Measurements from ENCODE around the gene LRRC42.
"Not testable (repeated sequence)": the region's sequence is repeated elsewhere in the genome, so short reads cannot be mapped to it uniquely, and the experiment has no call there.

Gene LRRC42

DNA sequence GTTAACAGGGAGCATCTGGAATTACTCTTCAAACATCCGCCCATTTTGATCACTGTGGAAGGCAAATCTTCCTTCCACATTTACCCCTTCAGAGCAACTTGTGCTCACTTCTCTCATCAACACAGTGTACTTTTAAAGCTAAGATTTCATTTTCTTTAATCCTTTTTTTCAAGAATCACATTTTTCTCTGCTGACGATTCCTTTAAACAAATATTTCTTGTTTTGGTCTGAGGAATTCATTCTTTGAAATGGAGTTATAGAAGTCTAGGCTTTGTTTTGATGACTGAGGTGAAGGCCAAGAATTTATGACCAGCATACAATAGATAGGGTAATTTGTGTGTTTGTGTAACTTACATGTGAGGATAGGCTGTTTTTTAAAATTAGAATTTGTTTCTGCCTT is 25.6 kb downstream of the LRRC42 start:
- no peak for DNase-seq

DNA sequence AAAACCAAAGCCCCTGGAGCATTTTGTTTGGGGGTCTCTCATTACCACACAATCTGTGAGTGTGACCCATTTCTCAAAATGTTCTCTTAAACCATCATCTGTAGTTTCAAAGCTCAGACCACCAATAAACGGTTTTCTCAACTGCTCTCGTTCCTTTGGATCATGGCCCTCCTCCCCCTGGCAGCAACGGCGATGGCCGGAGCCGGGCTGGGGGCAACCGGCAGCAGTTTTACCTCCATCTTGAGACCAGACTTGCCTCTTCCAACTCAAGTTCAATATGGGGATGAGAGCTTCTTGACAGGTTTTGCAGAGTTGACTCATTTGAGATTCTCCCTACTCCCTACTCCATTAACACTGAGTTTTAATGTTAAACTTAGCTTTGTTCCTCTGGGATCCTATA is 29.7 kb downstream of the LRRC42 start:
- no peak for DNase-seq

DNA sequence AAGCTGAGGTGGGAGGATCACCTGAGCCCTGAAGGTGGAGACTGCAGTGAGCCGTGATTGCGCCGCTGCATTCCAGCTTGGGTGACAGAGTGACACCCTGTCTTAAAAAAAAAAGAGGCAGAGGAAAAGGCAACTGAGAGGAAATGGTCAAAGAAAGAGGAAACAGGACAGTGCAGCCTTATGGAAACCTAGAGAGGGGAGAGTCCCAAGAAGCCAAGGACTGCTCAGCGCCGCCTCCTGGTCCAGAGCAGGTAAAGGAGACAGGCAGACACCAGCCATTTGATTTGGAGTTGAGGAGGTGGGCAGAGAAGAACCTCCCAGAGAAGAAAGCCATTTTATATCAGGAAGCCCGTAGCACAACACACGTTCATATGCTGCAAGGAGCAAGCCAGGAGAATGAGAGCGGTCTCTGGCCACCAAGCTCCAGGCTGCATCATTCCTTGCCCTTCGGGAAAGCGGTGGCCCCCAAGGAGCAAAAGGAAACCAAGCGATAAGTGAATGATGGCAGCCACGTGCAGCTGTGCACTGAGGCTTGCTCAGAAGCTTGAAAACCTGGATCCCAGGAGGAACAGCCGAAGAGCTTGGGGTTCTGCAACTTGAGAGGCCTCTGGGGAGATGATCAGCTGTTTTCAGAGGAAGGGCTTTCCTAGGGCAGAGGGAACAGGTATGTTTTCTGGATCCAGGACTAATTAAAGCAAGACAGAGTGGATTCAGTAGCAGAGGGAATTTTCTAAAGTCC is 33.7 kb downstream of the LRRC42 start:
- no peak for DNase-seq

DNA sequence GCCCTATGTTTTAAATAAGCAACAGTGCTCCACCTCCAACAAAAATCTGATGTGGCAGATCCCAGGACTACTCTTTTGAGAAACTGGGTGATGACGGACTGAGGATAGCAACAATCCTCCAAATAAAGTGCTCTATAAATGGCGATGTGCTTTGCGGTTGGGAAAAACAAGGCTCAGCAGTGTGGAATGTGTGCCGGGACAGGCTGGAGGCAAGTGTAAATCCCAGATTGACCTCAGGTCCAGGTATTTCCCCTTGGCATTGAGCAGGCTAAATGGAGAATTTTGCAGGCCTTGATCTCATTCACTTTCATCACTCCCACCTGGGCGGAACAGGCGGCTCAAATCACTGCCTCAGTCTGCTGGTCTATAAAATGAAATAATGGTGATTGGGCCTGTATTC is 35.1 kb downstream of the LRRC42 start:
- no peak for DNase-seq

DNA sequence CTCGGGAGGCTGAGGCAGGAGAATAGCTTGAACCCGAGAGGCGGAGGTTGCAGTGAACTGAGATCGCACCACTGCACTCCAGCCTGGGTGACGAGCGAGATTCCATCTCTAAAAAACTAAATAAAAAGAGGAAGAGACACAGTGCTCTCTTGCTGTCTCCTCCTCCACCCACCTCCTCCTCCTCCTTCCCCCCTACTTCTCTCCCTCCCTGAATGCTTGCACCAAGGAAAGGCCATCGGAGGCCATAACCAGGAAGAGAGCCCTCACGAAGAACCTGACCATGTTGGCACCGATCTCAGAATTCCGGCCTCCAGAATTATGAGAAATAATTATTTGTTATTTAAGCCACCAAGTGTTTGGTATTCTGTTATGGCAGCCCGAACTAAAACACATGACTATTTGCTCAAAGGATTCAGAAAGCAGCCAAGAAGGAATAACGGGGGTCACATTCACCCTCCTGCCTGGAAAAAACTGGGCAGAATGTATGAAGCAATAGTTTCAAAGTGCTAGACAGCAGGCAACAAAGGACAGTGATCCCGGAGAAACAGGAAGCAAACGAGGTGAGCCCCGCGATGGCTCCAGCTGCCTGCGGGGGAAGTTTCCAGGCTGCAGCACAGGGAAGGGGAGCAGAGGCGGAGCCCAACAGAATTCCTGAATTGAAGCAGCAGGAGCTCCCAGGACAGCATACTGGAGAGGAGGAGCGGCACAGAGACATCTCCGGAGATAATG is 36.0 kb downstream of the LRRC42 start:
- DNase-seq = no peak

DNA sequence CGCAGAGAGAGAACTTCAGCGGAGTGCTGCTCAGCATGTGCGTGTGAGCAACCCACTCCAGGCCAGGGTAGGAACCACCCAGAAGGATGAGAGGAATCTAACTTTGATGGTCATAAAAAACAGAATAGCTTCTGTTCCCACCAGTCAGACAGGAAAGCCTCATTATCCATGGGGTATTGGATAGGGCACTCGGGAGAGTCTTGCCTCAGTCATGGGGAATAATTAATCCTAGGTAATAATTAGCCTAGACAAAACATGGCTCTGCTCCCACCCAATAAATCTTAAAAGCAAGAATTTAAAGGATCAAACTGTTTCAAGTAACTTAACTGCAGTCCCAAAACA is 36.6 kb downstream of the LRRC42 start:
- no peak for DNase-seq

DNA sequence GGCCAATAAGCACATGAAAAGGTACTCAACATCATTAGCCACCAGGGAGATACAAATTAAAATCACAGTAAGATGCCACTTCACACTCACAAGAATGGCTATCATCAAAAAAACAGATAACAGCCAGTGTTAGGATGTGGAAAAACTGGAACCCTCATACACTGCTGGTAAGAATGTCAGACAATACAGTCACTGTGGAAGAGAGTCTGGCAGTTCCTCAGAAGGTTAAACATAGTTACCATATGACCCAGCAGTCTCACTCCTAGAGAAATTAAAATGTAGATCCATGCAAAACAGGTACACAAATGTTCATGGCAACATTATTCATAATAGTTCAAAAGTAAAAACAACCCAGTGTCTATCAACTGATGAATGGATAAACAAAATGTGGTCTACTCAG is 38.6 kb downstream of the LRRC42 start:
- DNase-seq = no peak

DNA sequence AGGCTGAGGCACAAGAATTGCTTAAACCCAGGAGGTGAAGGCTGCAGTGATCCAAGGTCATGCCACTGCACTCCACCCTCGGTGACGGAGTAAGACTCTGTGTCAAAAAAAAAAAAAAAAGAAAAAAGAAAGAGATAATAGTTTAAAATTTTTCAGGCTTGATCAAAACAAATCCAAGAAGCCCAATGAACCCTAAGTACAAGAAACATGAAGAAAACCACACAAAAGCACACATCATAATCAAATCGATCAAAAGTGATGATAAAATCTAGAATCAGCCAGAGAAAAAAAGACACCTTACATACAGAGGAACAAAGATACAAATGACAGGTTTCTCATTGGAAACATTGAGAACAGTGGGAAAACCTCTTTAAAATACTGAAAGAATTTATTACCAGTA is 40.3 kb downstream of the LRRC42 start:
- DNase-seq = no peak

DNA sequence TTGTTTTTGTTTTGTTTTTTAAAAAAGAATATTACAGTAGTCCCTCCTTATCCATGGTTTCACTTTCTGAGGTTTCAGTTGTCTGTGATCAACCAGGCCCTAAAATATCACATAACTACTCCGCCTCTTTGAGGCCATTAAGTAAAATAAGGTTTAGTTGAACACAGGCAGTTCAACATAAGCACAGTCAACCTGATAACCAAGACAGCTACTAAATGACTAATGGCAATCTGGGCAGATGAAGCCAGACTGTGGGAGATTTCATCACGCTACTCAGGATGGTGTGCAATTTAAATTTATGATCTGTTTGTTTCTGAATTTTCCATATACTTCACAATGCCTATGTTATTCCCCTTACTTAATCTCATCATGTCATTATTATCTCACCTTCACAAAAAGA is 41.7 kb downstream of the LRRC42 start:
- no peak for DNase-seq

DNA sequence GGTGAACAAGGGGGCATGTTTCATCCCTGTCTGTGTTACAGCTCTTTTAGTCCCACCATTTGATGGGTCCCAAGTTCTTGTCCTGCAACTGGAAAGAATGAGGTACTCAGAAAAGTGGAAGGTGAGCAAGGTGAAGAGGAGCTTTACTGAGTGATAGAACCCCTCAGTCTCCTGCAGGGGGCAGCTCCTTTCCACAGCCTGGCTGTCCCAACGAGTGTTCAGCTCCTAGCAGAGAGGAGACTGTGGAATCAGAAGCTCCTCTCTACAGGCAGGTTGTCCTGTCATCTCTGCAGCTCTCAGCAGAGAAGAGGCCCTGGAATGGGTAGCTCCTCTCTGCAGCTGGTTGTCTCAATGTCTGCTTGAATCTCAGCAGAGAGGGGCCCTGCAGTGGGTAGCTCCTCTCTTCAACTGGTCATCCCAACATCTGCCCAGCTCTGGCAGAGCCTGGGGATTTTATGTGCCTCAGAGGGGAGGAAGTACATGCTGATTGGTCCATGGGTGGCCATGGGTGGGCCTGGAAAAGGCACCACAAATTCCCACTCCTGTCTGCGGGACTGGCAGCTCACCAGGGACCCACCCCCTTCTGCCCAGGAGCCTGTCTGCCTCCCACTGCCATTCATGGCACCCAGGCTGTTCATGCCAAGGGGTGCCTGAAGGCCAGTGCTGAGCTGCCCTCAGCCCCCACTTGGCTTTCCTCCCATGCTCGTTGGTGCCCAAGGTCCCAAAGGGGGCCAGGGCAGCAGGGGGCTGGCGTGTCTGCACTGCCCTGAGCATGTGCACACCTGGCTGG is 46.1 kb downstream of the LRRC42 start:
- no peak for DNase-seq

DNA sequence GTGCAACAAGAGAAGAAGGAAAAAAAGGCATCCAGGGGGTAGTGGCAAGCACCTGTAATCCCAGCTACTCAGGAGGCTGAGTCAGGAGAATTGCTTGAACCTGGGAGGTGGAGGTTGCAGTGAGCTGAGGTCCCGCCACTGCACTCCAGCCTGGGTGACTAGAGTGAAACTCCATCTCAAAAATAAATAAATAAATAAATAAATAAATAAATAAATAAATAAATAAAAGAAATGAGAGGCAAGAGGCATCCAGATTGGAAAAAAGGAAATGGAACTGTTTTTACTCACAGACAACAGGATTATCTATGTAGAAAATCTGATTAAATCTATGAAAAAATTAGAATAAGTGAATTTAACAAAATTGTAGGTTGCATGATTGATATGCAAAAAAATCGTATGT is 48.4 kb downstream of the LRRC42 start:
- DNase-seq = not testable (repeated sequence)

DNA sequence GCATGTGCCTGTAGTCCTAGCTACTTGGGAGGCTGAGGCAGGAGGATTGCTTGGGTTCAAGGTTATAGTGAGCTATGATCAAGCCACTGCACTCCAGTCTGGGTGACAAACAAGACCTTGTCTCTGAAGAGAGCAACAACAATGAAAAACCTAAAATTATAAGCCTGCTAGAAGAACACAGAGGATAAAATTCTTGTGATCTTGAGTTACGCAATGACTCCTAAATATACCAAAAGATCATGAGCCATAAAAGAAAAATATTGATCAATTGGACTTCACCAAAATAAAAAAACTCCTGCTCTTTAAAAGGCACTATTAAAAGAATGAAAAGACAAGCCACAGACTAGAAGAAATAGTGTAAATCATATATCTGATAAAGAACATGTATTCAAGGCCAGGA is 49.5 kb downstream of the LRRC42 start:
- no peak for DNase-seq

DNA sequence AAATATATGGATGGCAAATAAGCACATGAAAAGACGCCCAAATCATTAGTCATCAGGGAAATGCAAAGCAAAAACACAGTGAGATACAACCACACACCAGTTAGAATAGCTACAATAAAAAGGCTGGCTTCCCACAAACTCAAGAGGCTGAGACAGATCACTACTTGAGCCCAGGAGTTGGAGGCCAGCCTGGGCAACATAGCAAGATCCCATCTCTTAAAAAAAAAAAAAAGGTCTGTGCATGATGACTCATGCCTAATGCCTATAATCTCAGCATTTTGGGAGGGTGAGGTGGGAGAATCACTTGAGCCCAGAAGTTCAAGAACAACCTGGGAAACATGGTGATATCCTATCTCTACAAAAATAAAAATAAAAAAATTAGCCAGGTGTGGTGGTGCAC is 52.1 kb downstream of the LRRC42 start:
- no peak for DNase-seq

DNA sequence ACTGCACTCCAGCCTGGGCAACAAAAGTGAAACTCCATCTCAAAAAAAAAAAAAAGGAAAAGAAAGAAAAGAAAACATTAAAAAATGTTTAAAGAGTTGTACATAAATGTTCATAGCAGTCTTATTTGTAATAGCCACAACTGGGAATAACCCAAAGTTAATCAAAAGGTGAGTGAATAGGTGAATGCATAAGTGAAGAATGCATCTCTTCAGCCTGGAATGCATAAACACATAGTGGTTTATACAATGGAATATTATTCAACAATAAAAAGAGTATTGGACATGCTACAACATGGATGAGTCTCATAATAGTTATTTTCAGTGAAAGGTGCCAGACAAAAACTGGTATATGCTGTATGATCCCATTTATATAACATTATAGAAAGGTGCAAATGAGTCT is 53.8 kb downstream of the LRRC42 start:
- DNase-seq = no peak

DNA sequence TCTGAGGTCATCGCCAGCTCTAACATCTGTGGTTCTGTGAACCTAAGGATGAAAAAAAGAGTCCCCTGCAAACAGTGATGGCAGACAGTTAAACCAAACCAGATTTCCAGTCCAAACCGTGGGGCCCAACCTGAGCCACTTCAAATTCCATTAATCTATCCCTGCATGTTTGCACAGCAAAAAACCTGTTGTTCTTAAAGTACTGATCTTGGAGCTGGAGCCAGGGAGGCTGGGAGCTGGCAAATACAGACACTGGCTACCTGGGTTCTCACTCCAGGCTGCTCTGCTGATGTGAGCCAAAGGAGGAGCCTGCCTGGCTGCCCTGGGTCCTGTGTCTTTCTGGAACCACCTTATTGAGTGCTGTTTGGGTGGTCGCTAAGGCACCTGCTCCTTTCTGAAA is 55.4 kb downstream of the LRRC42 start:
- DNase-seq = no peak

DNA sequence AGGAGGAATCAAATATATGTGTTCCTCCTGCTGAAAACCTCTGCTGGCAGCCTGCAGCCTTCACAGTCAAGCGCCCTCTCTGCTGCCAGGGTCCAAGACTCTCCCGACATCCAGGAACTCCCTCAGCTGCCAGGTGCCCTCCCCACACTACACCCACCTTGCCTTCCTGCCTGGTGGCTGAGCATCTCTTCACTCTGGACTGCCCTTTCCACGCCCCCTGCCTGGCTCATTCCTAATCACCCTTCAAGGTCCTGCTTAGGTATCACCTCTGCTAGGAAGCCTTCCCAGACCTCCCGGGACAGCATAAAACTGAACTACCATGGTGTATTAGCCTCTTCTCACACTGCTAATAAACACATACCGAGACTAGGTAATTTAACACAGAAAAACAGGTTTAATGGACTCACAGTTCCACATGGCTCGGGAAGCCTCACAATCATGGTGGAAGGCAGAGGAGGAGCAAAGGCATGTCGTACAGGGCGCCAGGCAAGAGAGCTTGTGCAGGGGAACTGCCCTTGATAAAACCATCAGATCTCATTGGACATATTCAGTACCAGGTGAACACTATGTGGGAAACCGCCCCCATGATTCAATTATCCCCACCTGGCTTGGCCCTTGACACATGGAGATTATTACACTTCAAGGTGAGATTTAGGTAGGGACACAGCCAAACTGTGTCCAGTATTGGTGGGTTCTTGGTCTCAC is 56.5 kb downstream of the LRRC42 start:
- DNase-seq = no peak

DNA sequence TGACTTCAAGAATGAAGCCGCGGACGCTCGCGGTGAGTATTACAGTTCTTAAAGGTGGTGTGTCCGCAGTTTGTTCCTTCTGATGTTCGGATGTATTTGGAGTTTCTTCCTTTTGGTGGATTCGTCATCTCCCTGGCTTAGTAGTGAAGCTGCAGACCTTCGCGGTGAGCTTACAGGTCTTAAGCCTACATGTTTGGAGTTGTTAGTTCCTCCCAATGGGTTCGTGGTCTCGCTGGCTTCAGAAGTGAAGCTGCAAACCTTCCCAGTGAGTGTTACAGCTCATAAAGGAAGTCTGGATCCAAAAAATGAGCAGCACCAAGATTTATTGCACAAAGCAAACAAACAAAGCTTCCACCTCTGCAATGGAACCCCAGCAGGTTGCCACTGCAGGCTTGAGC is 57.1 kb downstream of the LRRC42 start:
- no peak for DNase-seq

DNA sequence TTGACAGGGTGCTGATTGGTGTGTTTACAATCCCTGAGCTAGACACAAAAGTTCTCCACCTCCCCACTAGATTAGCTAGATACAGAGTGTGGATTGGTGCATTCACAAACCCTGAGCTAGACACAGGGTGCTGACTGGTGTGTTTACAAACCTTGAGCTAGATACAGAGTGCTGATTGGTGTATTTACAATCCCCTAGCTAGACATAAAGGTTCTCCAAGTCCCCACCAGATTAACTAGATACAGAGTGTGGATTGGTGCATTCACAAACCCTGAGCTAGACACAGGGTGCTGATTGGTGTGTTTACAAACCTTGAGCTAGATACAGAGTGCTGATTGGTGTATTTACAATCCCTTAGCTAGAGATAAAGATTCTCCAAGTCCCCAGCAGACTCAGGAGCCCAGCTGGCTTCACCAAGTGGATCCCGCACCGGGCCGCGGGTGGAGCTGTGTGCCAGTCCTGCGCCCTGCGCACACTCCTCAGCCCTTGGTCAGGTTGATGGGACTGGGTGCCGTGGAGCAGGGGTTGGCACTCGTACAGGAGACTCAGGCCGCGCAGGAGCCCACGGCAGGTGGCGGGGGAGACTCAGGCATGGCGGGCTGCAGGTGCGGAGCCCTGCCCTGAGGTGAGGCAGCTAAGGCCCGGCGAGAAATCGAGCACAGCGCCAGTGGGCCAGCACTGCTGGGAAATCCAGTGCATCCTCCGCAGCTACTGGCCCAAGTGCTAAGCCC is 57.8 kb downstream of the LRRC42 start:
- not testable (repeated sequence) for DNase-seq

DNA sequence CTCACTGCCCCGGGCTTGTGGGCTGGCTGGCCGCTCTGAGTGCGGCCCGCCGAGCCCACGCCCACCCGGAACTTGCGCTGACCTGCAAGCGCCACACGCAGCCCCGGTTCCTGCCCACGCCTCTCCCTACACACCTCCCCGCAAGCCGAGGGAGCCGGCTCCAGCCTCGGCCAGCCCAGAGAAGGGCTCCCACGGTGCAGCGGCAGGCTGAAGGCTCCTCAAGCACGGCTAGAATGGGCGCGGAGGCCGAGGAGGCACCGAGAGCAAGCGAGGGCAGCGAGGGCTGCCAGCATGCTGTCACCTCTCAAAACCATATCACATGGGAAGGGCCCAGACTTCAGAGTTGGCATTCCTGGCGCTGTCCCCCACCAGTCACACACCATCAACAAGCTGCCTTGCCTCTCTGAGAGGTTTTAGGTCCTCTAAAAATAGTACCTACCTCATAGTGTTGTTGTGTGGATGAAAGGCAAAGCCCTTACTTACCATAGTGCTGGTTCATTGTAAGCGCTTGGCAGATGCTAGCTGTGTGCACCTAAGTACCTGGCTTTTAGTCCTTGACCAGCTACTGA is 58.4 kb downstream of the LRRC42 start:
- no peak for DNase-seq

DNA sequence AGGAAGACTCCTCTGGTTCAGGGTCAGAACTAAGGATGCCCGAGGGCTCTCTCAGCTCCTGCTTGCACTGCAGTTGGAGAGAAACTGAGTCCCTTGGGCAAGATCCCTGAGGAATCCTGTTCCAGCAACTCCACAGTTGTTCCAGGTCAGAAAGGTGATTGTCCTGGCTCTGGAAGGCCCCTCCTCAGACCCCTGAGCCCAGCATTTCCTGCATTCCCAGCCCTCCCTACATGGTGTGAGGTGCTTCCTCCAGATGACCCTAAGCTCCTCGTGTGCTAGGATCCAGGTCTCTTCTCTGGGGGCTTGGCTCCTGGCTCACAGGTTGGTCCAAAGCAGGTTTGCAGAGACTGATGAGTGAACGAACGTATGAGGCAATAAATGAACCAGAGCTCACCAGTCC is 60.4 kb downstream of the LRRC42 start:
- DNase-seq = no peak

DNA sequence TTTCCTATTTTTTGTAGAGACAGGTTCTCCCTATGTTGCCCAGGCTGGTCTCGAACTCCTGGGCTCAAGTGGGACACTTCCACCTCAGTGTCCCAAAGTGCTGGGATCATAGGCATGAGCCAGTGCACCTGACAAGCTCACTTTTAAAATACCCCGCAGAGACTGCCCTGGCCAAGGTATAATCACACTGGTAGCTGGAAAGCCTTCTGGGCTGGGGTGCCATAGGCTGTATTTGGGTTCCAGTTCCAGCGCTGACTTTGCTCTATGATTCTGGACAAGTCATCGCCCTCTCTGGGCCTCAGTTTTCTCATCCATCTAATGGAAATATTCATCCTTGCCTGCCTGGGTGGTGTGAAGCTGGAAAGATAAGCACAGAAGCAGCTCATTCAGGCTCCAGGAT is 61.5 kb downstream of the LRRC42 start:
- no peak for DNase-seq

DNA sequence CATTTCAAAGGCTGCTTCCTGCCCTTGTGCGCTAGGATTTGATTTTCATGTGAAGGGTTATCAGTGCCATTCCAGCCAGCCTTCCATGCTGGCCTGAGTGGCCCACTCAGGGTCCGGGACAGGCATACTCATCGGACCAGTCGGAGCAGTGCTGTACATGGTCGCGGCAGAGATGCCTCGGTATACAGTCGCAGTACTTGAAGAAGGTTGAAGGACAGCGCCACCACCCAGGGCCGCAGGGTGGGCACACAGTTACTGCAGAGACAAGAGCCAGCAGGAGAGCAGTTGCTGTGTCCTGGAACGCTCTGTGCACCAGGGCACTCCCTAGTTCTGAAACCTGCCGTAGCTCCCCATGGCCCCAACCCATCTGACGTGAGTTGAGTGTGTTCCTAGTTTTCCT is 62.7 kb downstream of the LRRC42 start:
- no peak for DNase-seq
